H7 (cell line): Measurements from ENCODE around the gene ERICH6. TPM values are rescaled to one million over a fixed set of nuclear protein-coding genes. Genes with fewer than 3 reads are reported as not detected.

Experiments used
- DNase-seq: peaks from one replicate; pipeline ENCODE4 v3.0.0; 2012
- H3K27me3 ChIP-seq: 2 replicates; pipeline ENCODE4 v1.6.0; 2011; ENCODE audit warnings: mild to moderate bottlenecking, low read length; ENCODE audit not compliant: control insufficient read depth, insufficient read depth
- H3K36me3 ChIP-seq: replicated peaks from 2 replicates; pipeline ENCODE4 v1.5.1; 2011; ENCODE audit warnings: low read length; ENCODE audit not compliant: control insufficient read depth, insufficient read depth
- H3K4me3 ChIP-seq: 2 replicates; pipeline ENCODE4 v1.5.1; 2011; ENCODE audit warnings: low read depth, mild to moderate bottlenecking, control low read depth, low read length, moderate library complexity; ENCODE audit not compliant: insufficient read depth
- total RNA-seq: library from RNA; depleted of rRNA; stranded (reverse); fragments of >200 nt; shearing (Covaris generic); gene quantifications from 2 replicates; pipeline ENCODE4 v1.2.3, GENCODE V29; 2014

The ERICH6 gene
- total RNA-seq, 1 experiment from 2014 or later: 0.17 TPM

DNA sequence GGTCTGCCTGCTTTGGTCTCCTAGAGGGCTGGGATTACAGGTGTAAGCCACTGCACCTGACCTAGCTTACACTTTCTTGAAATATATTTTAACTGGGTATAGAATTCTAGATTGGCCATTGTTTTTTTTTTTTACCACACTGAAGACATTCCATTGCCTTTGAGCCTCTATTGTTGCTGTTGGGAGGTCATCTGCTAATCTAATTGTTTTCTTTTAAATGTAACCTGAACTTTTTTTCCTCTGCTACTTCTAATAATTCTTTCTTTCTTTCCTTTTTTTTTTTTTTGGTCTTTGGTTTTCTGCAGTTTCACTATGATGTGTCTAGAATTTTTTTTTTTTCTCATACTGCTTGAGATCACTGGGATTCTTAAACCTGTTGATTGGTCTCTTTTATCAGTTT, 28.1 kb downstream of the ERICH6 start:
- Histone ChIP-seq H3K36me3 (no peaks in the 10 kb centered on the region), H3K27me3 (no peaks in the 10 kb centered on the region), H3K4me3 (no peak overlapping the region)
- no peak for DNase-seq

DNA sequence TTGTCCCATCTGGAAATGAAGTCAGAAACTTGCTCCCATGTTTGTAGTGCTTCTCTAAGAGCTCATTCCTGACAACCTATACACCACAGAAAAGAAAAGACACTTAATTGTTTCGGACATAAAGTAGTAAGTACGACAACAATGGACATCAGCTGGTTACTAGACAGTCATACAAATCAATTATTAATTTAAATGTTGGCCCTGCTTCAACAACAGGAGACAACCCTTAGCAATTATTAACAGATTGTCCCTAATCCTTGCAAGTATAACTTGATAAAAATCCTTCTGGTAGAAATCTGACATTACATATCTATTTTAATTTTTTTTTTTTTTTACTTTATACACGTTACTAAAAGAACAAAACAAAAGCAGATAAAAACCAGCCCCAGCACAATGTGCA, 29.8 kb downstream of the ERICH6 start:
- H3K27me3 ChIP-seq: no peaks in the 10 kb centered on the region
- H3K4me3 ChIP-seq: no peak overlapping the region
- no peaks in the 10 kb centered on the region for H3K36me3 ChIP-seq
- no peak for DNase-seq

DNA sequence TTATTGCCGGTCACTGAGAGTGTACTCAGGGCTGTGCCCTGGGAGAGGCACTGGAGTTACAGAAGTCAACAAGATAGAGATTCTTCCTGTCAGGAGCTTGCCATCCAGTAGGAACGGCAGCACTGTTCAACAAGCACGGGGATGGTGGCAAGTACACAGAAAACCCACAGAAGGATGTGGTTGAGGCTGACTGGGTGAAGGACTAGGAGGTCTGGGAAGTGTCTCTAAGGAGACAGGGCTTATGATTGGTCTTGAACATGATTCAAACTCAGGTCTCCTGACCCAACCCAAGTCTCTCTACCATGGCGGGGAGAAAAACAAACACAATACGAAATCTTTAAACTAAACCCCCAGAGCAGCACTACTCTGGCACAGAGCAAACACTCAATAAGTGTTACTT, 37.6 kb downstream of the ERICH6 start:
- no peak for DNase-seq
- Histone ChIP-seq H3K36me3 (no peaks in the 10 kb centered on the region), H3K4me3 (no peak overlapping the region), H3K27me3 (no peaks in the 10 kb centered on the region)

DNA sequence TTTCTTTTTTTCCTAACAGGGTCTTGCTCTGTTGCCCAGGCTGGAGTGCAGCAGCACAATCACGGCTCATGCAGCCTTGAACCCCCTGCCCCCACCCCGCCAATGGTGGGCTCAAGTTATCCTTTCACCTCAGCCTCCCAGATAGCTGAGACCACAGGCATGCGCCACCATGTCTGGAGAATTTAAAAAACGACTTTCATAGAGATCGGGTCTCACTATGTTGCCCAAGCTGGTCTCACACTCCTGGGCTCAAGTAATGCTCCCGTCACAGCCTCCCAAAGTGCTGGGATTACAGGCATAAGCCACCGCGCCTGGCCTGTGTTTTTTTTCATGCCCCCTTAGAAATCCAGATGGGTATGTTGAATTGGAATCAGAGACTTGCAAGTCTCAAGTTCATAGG, 40.3 kb downstream of the ERICH6 start:
- Histone ChIP-seq H3K4me3 (no peak overlapping the region), H3K27me3 (no peaks in the 10 kb centered on the region), H3K36me3 (no peaks in the 10 kb centered on the region)
- DNase-seq: no peak

DNA sequence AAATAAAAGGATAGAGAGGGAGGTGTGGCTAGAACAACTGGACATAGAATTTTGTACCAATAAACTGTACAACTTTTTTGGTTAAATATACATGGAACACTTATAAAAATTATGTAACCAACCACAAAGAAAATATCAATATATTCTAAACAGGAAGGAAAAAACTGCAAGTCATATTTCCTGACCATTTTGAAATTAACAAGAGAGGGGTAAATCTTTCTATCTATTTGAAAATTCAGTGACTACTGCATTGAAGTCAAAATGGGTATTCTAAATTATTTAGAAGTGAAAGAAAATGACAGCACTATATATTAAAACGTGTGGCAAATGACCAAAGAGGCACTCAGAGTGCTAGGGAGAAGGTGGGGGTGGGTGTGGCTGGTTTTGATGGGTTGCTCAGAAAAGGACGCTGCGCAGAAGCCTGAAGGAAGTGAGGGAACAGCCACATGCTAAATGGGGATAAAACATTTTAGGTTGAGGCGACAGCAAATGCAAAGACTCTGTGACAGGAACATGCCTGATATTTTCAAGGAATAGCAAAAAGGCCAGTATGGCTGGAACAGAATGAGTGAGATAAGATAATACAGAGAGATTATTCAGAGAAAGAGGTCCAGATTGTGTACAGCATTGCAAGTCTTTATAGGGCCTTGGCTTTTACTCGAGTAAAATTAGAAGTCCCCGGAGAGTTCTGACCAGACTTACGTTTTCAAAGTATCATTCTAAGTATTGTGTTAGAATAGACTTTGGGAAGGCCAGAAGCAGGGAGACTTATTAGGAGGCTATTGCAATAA, 41.1 kb downstream of the ERICH6 start:
- H3K36me3 ChIP-seq: no peaks in the 10 kb centered on the region
- no peaks in the 10 kb centered on the region for H3K27me3 ChIP-seq
- H3K4me3 ChIP-seq: no peak overlapping the region
- DNase-seq: no peak

DNA sequence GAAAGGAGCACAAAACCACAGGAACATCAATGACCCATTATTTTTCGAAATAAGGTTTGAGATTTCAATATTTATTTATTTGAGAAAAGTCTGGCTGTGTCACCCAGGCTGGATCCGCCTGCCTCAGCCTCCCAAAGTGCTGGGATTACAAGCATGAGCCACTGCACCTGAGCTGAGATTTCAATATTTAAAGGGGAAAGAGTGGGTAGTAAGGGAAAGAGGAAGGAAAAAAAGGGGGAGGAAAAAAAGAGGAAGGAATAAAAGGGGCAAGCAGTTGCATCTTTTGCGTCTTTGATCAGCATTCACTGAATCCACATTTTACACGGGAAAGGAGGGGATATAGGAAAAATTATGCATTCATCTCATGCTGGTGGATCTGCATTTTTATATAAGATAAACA, 47.4 kb downstream of the ERICH6 start:
- Histone ChIP-seq H3K4me3 (no peak overlapping the region), H3K36me3 (no peaks in the 10 kb centered on the region), H3K27me3 (no peaks in the 10 kb centered on the region)
- DNase-seq: no peak

DNA sequence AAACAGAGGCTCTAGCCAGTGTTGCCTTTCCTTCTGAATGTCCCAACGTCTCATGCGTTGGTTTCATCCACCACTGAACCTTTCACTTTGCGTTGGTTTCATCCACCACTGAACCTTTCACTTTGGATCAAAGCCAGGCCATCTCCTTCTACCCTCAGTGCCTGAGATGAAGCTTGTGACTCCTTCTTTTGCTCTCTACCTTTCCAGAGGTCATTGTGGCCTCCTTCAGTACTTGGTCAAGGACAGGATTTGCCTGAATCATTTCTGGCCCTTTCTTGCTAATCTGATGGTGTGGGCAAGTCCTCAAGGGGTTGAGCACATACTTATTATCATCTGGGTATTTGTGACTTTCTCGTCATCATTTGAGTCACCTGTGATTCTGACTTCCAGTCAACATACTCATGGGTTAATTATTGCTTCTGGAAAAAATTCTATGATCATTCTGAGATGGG, 50.6 kb downstream of the ERICH6 start:
- DNase-seq: no peak
- no peaks in the 10 kb centered on the region for H3K27me3 ChIP-seq
- no peaks in the 10 kb centered on the region for H3K36me3 ChIP-seq
- no peak overlapping the region for H3K4me3 ChIP-seq

DNA sequence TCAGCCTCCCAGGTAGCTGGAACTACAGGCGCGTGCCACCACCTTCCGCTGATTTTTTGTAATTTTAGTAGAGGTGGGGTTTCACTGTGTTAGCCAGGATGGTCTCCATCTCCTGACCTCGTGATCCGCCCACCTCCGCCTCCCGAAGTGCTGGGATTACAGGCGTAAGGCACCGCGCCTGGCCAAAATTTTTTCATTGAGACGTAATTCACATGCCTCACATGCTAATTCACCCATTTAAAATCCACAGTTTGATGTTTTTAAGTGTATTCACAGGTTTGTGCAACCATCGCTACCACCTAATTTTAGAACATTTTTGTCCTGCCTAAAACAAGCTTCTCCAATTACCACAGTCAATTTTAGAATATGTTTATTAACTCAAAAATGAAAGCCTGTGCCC, 63.5 kb downstream of the ERICH6 start:
- Histone ChIP-seq H3K36me3 (no peaks in the 10 kb centered on the region), H3K27me3 (no peaks in the 10 kb centered on the region), H3K4me3 (no peak overlapping the region)
- no peak for DNase-seq

DNA sequence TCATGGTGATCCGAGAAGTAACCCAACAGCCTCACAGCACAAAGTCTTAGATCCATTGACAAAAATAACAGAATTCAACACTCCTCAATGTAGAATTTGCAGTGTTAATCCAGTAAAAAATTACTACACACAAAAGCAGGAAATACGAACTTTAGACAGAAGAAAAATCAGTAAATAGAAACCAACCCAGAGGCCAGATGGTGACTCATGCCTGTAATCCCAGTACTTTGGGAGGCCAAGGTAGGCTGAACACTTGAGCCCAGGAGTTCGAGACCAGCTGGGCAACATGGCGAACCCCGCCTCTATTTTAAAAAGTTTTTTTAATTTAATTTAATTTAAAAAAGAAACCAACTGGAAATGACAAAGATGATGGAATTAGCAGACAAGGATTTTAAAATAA, 64.5 kb downstream of the ERICH6 start:
- Histone ChIP-seq H3K4me3 (no peak overlapping the region), H3K36me3 (no peaks in the 10 kb centered on the region), H3K27me3 (no peaks in the 10 kb centered on the region)
- DNase-seq: no peak

DNA sequence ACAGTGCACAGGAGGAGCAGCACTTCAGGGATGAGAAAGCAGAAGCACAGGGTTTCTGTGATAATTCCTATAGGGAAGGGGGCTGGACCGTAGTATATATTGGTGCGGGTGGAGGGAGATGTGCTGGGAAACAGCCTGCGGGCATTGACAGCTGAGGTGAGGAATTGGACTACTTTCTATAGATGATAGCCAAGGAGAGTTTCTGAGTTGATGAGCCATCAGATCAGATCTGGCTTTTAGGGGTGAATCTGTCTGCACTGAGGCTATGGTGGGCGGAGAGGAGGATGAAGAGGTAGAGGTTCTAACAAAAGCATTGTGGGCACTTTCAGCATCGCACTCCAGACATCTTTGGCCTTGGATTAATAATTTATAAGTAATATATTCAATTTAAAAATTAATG, 67.5 kb downstream of the ERICH6 start:
- Histone ChIP-seq H3K27me3 (no peaks in the 10 kb centered on the region), H3K4me3 (no peak overlapping the region)
- DNase-seq: no peak

DNA sequence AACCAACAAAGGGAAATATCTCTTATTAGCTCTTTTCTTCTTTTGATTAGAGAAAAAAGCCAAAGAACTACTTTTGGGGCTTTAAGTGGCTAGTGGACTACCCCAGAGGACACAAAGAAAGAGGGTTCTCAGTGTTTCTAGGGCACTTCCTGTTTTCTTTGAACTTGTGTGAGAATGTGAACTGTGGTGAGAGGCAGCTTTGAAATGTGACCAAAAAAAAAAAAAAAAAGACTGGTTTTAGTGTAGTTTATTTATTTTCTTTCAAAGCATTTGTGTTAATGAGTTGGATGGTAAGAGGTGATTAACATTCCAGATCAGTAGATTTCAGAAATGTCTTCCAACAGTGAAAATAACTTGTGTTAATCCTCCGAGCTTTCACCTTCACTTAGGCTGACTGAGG, 68.2 kb downstream of the ERICH6 start:
- DNase-seq: no peak
- H3K27me3 ChIP-seq: no peaks in the 10 kb centered on the region
- H3K36me3 ChIP-seq: no peaks in the 10 kb centered on the region; the same call in 1 of the 2 replicates
- no peak overlapping the region for H3K4me3 ChIP-seq

More for the DNA sequence above, 67.5 kb downstream of the ERICH6 start:
- H3K36me3 ChIP-seq: no peaks in the 10 kb centered on the region

DNA sequence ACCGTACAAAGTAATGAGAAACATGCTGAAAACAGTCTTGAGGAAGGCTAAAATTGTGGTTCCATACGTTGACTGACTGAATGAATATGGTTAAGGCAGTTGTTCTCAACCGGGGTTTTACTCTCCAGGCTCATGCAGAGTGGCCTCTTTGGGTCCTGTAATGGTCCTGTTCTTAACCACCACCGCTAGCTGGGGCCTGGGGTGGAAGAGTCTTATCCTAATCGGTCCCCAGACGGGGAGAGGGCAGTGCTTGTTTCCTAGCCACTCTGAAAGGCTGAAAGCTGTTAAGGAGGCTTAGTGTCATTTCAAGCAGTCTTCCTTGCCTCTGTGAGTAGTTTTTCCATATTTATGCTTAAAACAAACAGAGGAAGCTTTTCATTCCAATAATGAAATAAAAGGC, 68.6 kb downstream of the ERICH6 start:
- H3K36me3 ChIP-seq: no peaks in the 10 kb centered on the region; the same call in 1 of the 2 replicates
- no peak overlapping the region for H3K4me3 ChIP-seq
- no peak for DNase-seq
- H3K27me3 ChIP-seq: no peaks in the 10 kb centered on the region

DNA sequence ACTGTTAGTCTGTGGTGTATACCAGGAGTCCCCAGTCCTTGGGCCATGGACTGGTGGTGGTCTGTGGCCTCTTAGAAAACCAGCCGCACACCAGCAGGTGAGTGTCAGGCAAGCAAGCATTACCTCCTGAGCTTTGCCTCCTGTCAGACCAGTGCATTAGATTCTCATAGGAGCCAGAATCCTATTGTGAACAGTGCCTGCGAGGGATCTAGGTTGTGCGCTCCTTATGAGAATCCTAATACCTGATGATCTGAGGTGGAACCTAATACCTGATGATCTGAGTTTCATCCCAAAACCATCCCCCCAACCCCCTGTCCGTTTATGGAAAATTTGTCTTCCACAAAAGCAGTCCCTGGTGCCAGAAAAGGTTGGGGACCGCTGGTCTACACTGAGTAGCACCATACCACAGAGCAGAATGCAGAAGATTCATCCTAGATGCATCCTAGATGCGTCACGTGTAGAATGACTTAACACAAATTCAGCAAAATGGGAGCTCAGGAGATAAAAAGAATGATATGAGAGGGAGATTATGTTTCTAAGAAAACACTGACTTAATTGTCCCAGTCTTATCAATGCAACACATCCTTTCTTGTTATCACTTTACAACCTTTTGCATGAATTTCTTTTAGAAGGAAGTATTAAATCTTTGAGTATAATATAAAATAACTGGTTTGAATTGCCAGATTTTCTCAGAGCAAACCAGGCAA, 72.1 kb downstream of the ERICH6 start:
- Histone ChIP-seq H3K27me3 (no peaks in the 10 kb centered on the region), H3K36me3 (peaks cover 3% of the 10 kb centered on the region), H3K4me3 (no peak overlapping the region)
- no peak for DNase-seq

DNA sequence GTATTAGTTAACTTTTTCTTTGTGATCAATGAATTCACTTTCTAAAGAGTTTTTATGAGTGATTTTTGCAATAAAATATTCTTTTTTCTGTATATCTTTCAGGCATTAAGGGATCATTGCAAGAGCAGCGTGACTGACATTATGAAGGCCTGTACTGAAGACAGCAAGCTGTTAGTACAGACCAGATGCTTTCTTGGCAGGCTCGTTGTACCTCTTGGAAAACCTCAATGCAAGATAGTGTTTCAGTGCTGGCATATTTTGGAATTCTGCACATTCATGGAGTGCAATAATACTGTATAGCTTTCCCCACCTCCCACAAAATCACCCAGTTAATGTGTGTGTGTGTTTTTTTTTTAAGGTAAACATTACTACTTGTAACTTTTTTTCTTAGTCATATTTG, 76.2 kb downstream of the ERICH6 start:
- no peak for DNase-seq
- peaks cover 3% of the 10 kb centered on the region for H3K36me3 ChIP-seq
- no peaks in the 10 kb centered on the region for H3K27me3 ChIP-seq
- H3K4me3 ChIP-seq: no peak overlapping the region

DNA sequence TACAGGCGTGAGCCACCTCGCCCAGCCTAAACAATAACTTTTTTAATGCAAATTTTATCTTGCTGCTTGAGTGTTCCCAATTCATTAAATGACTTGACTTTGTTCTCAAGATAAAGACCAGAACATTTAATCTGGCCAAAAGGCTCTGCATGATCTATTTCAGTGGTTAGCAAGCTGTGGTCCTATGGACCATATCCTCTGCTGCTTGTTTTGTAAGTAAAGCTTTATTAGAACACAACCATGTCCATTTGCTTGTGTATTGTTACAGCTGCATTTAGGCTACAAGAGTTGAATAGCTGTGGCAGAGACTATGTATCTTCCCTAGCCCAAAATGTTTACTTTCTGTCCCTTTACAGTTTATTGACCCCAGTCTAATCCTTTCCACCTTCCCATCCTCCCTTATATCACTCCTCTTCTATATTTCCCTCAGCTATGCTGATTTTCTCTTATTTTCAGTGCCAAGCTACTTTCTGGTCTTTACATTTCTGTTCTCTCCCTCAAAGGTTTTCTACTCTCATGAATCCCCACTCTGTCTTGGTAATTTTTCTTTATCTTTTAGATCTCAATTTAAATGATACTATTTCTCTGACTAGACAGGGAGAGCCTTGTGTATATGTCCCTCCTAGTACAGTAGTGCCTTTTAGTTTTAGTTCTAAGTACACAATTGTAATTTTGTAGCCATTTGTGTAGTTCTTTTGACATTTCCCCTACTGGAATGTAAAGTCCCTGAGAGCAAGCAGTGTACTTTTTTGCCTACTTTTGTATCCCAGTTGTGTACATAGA, 77.4 kb downstream of the ERICH6 start:
- Histone ChIP-seq H3K36me3 (peaks cover 3% of the 10 kb centered on the region), H3K4me3 (no peak overlapping the region), H3K27me3 (no peaks in the 10 kb centered on the region)
- DNase-seq: no peak
